Liver (tissue), 9 donors: ENCODE measurements around the gene RABIF. TPM values are rescaled to one million over a fixed set of nuclear protein-coding genes. Genes with fewer than 3 reads are reported as not detected.

Experiments used
- DNase-seq: peaks from one replicate; pipeline ENCODE4 v3.0.0-alpha.2; 2017; ENCODE audit warnings: low spot score
- H3K27ac ChIP-seq, 2 donors: one replicate each; pipeline ENCODE4 v1.7.0; 2013; ENCODE audit warnings: inconsistent platforms in 2 of 2, low read length in 2 of 2, control low read depth in 1 of 2, low read depth in 1 of 2, mild to moderate bottlenecking in 1 of 2
- H3K27me3 ChIP-seq, 4 donors: one replicate each; pipeline versions ENCODE4 v1.6.1 to v1.7.0; 2013; ENCODE audit warnings: low read length in 3 of 4, inconsistent platforms in 1 of 4, mild to moderate bottlenecking in 1 of 4, moderate library complexity in 1 of 4; ENCODE audit not compliant: control insufficient read depth in 4 of 4, insufficient read depth in 4 of 4
- H3K36me3 ChIP-seq, 4 donors: one replicate each; pipeline versions ENCODE4 v1.6.1 to v1.7.0; 2013; ENCODE audit warnings: low read length in 3 of 4, mild to moderate bottlenecking in 3 of 4, low read depth in 1 of 4, moderate library complexity in 1 of 4; ENCODE audit not compliant: control insufficient read depth in 4 of 4, insufficient read depth in 3 of 4
- H3K4me1 ChIP-seq, 4 donors: one replicate each; pipeline versions ENCODE4 v1.6.1 to v1.7.0; 2013; ENCODE audit warnings: low read length in 3 of 4, mild to moderate bottlenecking in 3 of 4, moderate library complexity in 1 of 4; ENCODE audit not compliant: control insufficient read depth in 4 of 4, insufficient read depth in 4 of 4
- H3K4me3 ChIP-seq, 3 donors: one replicate each; pipeline versions ENCODE4 v1.6.1 to v1.7.0; 2013; ENCODE audit warnings: low read length in 3 of 3, control low read depth in 1 of 3, low read depth in 1 of 3, mild to moderate bottlenecking in 1 of 3
- H3K9ac ChIP-seq, 2 donors: one replicate each; pipeline ENCODE4 v1.7.0; 2013; ENCODE audit warnings: low read length in 2 of 2, mild to moderate bottlenecking in 2 of 2, moderate library complexity in 2 of 2, control low read depth in 1 of 2, low read depth in 1 of 2
- H3K9me3 ChIP-seq, 4 donors: one replicate each; pipeline versions ENCODE4 v1.6.1 to v1.7.0; 2013; ENCODE audit warnings: low read length in 3 of 4; ENCODE audit not compliant: control insufficient read depth in 4 of 4
- EGR1 ChIP-seq, 2 donors: IDR thresholded peaks; 2 replicates each; pipeline ENCODE4 v1.6.1; 2016 to 2018; ENCODE audit warnings: antibody characterized with exemption in 2 of 2, low read depth in 2 of 2
- FOXA1 ChIP-seq: IDR thresholded peaks from 2 replicates; pipeline ENCODE4 v1.6.1; 2016; ENCODE audit warnings: antibody characterized with exemption
- FOXA2 ChIP-seq: IDR thresholded peaks from 2 replicates; pipeline ENCODE4 v1.6.1; 2016; ENCODE audit warnings: antibody characterized with exemption
- GABPA ChIP-seq, 2 donors: IDR thresholded peaks in 1 of 2; conservative IDR thresholded peaks in 1 of 2; 2 replicates each; pipeline ENCODE4 v1.6.1; 2016; ENCODE audit warnings: antibody characterized with exemption in 2 of 2, mild to moderate bottlenecking in 1 of 2, moderate library complexity in 1 of 2
- HNF4A ChIP-seq, 2 donors: conservative IDR thresholded peaks; 2 replicates each; pipeline ENCODE4 v1.6.1; 2016; ENCODE audit warnings: antibody characterized with exemption in 2 of 2, mild to moderate bottlenecking in 2 of 2
- HNF4G ChIP-seq: IDR thresholded peaks from 2 replicates; pipeline ENCODE4 v1.6.1; 2016; ENCODE audit warnings: antibody characterized with exemption
- JUND ChIP-seq, 2 donors: IDR thresholded peaks; 2 replicates each; pipeline ENCODE4 v1.6.1; 2016; ENCODE audit warnings: antibody characterized with exemption in 2 of 2
- NR2F2 ChIP-seq: IDR thresholded peaks from 2 replicates; pipeline ENCODE4 v1.6.1; 2016; ENCODE audit warnings: antibody characterized with exemption
- RAD21 ChIP-seq, 2 donors: IDR thresholded peaks; 2 replicates each; pipeline ENCODE4 v1.6.1; 2016; ENCODE audit warnings: antibody characterized with exemption in 2 of 2, mild to moderate bottlenecking in 2 of 2
- RXRA ChIP-seq, 2 donors: IDR thresholded peaks; 2 replicates each; pipeline ENCODE4 v1.6.1; 2017 to 2018; ENCODE audit warnings: antibody characterized with exemption in 2 of 2, mild to moderate bottlenecking in 1 of 2
- SP1 ChIP-seq: IDR thresholded peaks from 2 replicates; pipeline ENCODE4 v1.6.1; 2018; ENCODE audit warnings: antibody characterized with exemption, mild to moderate bottlenecking
- TAF1 ChIP-seq: conservative IDR thresholded peaks from 2 replicates; pipeline ENCODE4 v1.6.1; 2016; ENCODE audit warnings: antibody characterized with exemption, mild to moderate bottlenecking
- YY1 ChIP-seq: IDR thresholded peaks from 2 replicates; pipeline ENCODE4 v1.6.1; 2016; ENCODE audit warnings: antibody characterized with exemption, mild to moderate bottlenecking
- WGBS: extraction: QIAGEN DNeasy Blood & Tissue Kit; methylation state at CpG from one replicate; pipeline ENCODE4 v1.1.7; 2013; 5-methylcytosine and 5-hydroxymethylcytosine counted together
- polyA plus RNA-seq, 2 donors: library from polyadenylated mRNA; stranded (reverse) in 1 of 2; unstranded in 1 of 2; fragments of 200-250 nt in 1 of 2; fragments of >200 nt in 1 of 2; fragmentation: Nextera tagmentation in 1 of 2; extraction: Ambion mirVana in 1 of 2; gene quantifications; one replicate each; pipeline versions ENCODE4 v1.2.1 to v1.2.3, GENCODE V29; 2013 to 2015
- total RNA-seq, 2 donors: library from RNA; depleted of rRNA; stranded (reverse); fragments of >200 nt; gene quantifications; one replicate each; pipeline ENCODE4 v1.2.3, GENCODE V29; 2014
- TF ChIP-seq, protein P1 (sequence below): IDR thresholded peaks from 2 replicates; pipeline ENCODE4 v1.6.1; 2016; ENCODE audit warnings: antibody characterized with exemption, mild to moderate bottlenecking
- TF ChIP-seq, protein P2 (sequence below): fragments of 150-350 bp; IDR thresholded peaks from 2 replicates; pipeline ENCODE4 v1.5.1; 2017; ENCODE audit warnings: improper control_type of control experiment, low read depth, low read length; ENCODE audit not compliant: missing input control
- TF ChIP-seq, protein P3 (sequence below): IDR thresholded peaks from 2 replicates; pipeline ENCODE4 v1.6.1; 2016; ENCODE audit warnings: antibody characterized with exemption
- TF ChIP-seq, protein P4 (sequence below): IDR thresholded peaks from 2 replicates; pipeline ENCODE4 v1.6.1; 2016; ENCODE audit warnings: antibody characterized with exemption
- TF ChIP-seq, protein P5 (sequence below): IDR thresholded peaks from 2 replicates; pipeline ENCODE4 v1.6.1; 2016; ENCODE audit warnings: antibody characterized with exemption
- donor health status: healthy.
- donor health status: healthy.
- donor health status: healthy.
- donor health status: healthy.
- donor health status: healthy.

Gene RABIF
- total and polyA plus RNA-seq, 4 donors, result 3.6 to 7.5 (median 4.3) TPM

DNA sequence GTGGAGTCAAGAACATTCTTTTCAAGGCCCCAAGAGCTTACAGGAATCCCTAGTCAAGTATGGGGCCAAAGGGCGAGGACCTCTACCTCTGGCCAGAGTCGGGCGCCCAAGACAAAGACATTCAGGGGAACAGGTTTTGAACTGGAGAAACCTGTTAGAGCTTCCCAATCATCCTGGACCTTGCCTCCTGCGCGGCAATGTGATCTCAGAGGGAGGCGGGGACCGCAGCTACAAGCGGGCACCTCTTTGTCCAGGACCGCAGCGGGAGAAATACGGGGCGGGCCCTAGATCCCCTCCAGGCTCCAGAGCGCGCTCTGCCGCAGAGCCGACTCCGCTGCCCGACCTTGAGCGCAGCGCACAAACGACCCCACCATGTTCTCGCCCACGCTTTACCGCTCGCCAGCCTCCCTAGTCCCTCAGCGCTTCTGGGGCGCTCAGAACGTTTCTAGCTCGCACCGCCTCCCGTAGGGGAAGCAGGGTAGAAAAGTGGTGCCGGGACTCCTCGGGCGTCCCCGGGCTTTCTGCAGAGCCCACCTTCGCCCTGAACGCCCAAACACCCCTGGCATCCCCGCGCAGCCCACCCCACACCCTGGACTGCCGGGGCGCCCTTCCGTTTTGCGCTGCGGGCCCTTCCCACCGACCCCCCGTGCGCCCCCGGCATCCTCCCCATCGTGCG, 28.1 kb downstream of the RABIF start:
- Histone ChIP-seq H3K27ac (peak overlapping the region; percentile 71 to 73), H3K27me3 (no peaks in the 10 kb centered on the region), H3K36me3 (no peaks in the 10 kb centered on the region), H3K9me3 (no peaks in the 10 kb centered on the region), H3K4me3 (peak overlapping the region; percentile 67 to 78 (median 69)), H3K9ac (peak overlapping the region in 1 of 2 donors; percentile 1), H3K4me1 (peaks cover 1 to 28% (median 16%) of the 10 kb centered on the region in 4 donors)
- peak; percentile 66 for DNase-seq
- TF ChIP-seq, protein P1, sequence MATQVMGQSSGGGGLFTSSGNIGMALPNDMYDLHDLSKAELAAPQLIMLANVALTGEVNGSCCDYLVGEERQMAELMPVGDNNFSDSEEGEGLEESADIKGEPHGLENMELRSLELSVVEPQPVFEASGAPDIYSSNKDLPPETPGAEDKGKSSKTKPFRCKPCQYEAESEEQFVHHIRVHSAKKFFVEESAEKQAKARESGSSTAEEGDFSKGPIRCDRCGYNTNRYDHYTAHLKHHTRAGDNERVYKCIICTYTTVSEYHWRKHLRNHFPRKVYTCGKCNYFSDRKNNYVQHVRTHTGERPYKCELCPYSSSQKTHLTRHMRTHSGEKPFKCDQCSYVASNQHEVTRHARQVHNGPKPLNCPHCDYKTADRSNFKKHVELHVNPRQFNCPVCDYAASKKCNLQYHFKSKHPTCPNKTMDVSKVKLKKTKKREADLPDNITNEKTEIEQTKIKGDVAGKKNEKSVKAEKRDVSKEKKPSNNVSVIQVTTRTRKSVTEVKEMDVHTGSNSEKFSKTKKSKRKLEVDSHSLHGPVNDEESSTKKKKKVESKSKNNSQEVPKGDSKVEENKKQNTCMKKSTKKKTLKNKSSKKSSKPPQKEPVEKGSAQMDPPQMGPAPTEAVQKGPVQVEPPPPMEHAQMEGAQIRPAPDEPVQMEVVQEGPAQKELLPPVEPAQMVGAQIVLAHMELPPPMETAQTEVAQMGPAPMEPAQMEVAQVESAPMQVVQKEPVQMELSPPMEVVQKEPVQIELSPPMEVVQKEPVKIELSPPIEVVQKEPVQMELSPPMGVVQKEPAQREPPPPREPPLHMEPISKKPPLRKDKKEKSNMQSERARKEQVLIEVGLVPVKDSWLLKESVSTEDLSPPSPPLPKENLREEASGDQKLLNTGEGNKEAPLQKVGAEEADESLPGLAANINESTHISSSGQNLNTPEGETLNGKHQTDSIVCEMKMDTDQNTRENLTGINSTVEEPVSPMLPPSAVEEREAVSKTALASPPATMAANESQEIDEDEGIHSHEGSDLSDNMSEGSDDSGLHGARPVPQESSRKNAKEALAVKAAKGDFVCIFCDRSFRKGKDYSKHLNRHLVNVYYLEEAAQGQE, result peak; percentile 54
- TF ChIP-seq FOXA2 (no peak), EGR1 (IDR thresholded peaks at IDR 0.05; ENCODE audit: low read depth in 2 of 2) (peak; percentile 25 to 34), FOXA1 (no peak), SP1 (peak; percentile 82), GABPA (IDR thresholded peaks at IDR 0.05 in 1 of 2, conservative IDR thresholded peaks at IDR 0.05 in 1 of 2) (no peak), RAD21 (IDR thresholded peaks at IDR 0.05) (peak; percentile 4 to 22), NR2F2 (peak; percentile 53), TAF1 (no peak), JUND (IDR thresholded peaks at IDR 0.05) (peak in 1 of 2 donors; percentile 42), RXRA (IDR thresholded peaks at IDR 0.05) (peak; percentile 51 to 70), HNF4A (conservative IDR thresholded peaks at IDR 0.05) (peak; percentile 78 to 90), HNF4G (peak; percentile 71), YY1 (no peak)
- TF ChIP-seq, protein P2, sequence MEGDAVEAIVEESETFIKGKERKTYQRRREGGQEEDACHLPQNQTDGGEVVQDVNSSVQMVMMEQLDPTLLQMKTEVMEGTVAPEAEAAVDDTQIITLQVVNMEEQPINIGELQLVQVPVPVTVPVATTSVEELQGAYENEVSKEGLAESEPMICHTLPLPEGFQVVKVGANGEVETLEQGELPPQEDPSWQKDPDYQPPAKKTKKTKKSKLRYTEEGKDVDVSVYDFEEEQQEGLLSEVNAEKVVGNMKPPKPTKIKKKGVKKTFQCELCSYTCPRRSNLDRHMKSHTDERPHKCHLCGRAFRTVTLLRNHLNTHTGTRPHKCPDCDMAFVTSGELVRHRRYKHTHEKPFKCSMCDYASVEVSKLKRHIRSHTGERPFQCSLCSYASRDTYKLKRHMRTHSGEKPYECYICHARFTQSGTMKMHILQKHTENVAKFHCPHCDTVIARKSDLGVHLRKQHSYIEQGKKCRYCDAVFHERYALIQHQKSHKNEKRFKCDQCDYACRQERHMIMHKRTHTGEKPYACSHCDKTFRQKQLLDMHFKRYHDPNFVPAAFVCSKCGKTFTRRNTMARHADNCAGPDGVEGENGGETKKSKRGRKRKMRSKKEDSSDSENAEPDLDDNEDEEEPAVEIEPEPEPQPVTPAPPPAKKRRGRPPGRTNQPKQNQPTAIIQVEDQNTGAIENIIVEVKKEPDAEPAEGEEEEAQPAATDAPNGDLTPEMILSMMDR, result no peak
- TF ChIP-seq, protein P3, sequence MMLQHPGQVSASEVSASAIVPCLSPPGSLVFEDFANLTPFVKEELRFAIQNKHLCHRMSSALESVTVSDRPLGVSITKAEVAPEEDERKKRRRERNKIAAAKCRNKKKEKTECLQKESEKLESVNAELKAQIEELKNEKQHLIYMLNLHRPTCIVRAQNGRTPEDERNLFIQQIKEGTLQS, result no peak
- TF ChIP-seq, protein P4, sequence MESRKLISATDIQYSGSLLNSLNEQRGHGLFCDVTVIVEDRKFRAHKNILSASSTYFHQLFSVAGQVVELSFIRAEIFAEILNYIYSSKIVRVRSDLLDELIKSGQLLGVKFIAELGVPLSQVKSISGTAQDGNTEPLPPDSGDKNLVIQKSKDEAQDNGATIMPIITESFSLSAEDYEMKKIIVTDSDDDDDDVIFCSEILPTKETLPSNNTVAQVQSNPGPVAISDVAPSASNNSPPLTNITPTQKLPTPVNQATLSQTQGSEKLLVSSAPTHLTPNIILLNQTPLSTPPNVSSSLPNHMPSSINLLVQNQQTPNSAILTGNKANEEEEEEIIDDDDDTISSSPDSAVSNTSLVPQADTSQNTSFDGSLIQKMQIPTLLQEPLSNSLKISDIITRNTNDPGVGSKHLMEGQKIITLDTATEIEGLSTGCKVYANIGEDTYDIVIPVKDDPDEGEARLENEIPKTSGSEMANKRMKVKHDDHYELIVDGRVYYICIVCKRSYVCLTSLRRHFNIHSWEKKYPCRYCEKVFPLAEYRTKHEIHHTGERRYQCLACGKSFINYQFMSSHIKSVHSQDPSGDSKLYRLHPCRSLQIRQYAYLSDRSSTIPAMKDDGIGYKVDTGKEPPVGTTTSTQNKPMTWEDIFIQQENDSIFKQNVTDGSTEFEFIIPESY, result no peak
- TF ChIP-seq, protein P5, sequence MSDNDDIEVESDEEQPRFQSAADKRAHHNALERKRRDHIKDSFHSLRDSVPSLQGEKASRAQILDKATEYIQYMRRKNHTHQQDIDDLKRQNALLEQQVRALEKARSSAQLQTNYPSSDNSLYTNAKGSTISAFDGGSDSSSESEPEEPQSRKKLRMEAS, result no peak
- 2% methylated on average over 50 of the region's 50 CpGs for WGBS
